Activated CD4-positive, CD25-positive, alpha-beta regulatory T cell (primary cell): ENCODE data around the gene CANT1.
"Not testable (repeated sequence)": the region's sequence is repeated elsewhere in the genome, so short reads cannot be mapped to it uniquely, and the experiment has no call there.

ENCODE experiments used
- DNase-seq, 4 experiments: peaks; one replicate each; lab custom pipeline; 2025; lab: John Stamatoyannopoulos, UW

Gene CANT1

GRCh38 chr17:79043191-79043930, 33.8 kb upstream of the CANT1 start:
- DNase-seq = no peak

DNA sequence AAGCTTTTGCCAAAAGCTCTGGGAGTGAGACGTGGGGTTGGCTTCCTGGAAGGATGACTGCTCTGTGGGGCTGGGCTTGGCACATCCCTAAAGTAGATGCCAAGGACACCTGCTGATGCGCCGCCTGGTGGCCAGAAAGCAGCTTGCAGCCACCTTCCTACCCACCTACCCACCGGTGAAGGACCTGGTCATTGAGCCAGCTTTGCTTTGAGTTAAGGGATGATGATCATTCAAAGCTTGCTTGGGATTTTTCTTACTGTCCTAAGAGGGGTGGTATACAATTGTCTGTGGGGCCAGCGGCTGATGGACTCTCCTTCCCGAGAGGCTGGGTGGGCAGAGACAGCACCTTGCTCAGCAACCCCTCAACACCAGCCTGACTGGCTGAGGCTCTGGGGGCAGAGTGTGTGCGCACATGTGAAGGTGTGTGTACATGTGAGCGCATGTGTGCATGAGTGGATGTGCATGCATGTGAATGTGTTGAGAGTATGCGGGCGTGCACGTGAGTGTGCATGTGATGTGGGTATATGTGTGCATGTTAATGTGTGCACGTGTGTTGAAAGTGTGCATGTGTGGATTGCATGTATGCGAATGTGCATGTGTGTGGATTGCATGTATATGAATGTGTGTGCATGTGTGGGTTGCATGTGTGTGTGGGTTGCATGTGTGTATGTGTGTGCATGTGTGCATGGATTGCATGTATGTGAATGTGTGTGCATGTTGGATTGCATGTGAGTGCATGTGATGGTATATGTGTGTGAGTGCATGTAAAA, 33.0 kb upstream of the CANT1 start:
- DNase-seq = peak; percentile 36 to 55 (median 46)

DNA sequence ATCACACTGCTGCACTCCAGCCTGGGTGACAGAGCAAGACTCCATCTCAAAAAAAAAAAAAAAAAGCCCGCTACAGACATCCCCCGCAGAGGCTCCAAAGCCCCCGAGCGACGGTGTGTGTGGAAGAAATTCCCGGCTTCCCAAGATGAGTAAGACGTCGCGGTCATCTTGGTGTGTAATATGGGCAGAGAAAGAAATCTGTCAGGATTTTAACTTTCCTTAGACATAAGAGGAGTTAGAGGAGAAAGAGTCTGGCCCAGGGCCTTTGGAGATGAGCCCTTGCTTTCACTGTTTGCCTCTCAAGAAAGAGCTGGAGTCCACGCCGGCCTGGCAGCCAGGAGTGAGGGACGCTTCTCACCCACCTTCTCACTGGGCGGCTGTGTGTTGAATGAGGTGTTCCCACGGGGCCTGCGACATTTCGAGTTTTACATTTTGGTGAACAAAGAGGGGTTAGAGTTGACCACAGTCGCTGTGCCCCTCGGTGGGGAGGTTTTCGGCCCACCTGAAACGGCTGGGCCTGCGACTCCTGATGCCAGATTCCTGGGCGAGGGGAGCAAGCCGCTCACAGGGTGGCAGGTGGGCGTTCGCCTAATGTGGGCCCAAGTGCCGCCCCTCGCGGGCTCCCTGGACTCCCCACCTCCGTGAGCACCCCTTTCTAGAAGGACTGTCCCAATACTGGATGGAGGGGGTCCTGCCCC, 32.3 kb upstream of the CANT1 start:
- no peak for DNase-seq

DNA sequence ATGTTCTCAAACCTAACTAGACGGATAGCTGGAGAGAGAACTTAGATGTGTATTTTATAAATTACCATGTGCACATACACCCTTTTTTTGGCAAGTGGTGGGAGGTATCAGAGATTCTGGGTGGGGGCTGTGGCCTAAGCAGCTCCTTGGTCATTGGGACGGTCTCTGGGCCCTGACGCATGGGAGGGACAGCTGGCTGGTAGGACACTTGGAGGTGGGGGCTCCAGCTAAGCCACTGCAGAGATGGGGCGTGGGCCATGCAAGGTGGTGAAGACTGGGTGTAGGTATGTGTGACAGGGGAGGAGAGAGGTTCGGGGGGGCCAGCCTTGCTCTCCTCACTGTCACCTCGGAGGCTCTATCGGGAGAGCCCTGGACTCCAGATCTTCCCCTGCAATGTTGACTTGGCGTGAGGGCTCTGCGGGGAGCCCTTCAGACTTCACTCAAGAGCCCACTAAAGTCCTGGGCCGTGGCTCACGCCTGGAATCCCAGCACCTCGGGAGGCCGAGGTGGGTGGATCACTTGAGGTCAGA, 31.5 kb upstream of the CANT1 start:
- DNase-seq = no peak

DNA sequence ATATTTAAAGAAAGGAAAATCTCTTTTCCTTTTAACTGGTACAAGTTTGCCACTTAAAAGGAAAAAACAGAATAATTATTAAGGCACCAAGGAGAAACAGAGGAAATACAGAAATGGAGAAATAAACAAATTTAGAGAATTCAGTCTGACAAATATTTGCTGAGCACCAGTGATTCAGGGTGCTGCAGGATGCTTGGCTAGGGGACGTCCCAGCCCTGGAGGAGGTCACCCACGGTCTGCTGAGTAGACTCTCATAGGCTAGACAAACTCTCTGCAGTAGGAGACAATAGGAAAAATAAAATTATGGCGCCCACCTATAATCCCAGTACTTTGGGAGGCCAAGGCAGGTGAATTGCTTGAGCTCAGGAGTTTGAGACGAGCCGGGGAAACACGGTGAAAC, 30.3 kb upstream of the CANT1 start:
- DNase-seq = no peak

DNA sequence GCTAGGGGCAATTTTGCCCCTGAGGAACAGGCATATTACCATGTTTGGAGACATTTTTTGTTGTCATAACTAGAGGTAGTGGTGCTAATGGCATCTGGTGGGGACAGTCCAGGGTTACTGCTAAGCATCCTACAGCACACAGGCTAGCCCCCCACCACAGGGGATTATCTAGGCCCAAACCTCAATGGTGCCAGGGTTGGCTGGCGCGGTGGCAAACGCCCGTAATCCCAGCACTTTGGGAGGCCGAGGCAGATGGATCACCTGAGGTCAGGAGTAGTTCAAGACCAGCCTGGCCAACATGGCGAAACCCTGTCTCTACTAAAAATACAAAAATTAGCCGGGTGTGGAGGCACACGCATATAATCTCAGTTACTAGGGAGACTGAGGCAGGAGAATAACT, 29.6 kb upstream of the CANT1 start:
- no peak for DNase-seq

DNA sequence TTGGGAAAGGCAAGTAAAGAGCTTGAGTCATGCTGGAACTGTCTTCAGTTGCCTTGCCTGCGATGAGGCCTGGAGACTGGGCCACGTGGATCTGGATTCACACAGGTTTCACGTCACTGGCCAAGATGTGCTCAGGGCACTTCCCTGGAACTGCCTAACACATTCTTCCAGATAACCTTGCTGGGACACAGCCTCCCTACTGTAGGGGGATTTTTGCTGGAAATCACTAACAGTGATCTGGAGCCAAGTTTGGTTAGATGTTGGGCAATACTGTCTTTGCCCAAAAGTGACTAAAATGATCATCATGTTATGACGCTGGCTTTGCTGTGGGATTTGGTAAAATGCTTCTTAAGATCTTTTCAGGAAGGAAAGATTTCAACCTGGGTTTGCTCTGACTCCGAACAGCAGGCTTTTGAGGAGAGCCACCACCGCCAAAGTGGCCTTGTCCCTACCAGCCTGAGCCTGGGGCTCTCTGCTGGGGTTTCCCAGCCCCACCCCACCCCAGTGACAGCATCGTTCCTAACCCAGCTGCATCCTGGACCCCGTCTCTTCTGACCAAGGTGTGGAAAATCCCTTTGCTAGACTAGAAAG, 29.1 kb upstream of the CANT1 start:
- DNase-seq = no peak

- no peak for DNase-seq
Observed at GRCh38 chr17:79036596-79036995, 27.0 kb upstream of the CANT1 start.

GRCh38 chr17:79036181-79036580, 26.6 kb upstream of the CANT1 start:
- DNase-seq = no peak

DNA sequence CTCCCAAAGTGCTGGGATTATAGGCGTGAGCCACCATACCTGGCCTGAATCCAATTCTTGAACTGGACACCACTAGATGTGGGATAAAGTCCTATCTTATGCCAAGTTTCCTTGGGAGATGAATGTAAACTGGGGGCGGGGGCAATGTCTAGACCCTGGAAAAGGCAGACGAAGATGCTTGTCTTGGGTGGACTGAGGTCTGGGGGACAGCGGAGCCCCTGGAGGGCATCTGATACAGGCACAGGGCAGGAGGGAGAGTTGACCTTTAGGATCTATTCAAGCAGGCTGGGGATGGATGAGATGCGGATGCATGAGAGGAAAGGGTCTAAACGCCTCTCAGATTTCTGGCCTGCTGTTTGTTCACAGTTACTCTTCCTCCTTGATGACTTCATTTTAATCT, 26.1 kb upstream of the CANT1 start:
- DNase-seq = no peak

DNA sequence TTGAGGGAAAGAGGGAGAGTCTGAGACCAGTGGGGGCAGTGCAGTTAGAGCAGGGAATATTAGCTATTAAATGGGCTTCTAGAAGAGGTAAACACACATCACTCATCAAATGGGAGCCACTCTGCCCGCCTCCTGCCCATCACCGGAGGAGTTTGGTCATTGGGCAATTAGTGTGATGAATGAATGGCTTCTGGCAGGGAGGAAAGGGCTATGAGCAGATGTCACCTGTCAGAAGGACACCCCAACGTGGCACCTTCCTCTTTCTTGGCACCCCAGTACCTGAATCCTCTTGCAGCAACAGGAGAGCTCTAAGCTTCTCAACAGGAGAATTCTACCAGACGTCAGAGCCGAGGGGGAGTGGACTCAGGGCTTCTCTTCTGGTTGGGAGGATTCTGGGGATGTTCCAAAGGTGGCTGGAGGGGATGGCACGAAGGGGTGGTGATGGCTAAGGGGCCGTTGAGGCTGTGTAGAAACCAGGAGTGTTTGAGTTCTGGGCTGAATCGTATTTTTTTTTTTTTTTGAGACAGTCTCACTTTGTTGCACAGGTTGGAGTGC, 25.4 kb upstream of the CANT1 start:
- no peak for DNase-seq

DNA sequence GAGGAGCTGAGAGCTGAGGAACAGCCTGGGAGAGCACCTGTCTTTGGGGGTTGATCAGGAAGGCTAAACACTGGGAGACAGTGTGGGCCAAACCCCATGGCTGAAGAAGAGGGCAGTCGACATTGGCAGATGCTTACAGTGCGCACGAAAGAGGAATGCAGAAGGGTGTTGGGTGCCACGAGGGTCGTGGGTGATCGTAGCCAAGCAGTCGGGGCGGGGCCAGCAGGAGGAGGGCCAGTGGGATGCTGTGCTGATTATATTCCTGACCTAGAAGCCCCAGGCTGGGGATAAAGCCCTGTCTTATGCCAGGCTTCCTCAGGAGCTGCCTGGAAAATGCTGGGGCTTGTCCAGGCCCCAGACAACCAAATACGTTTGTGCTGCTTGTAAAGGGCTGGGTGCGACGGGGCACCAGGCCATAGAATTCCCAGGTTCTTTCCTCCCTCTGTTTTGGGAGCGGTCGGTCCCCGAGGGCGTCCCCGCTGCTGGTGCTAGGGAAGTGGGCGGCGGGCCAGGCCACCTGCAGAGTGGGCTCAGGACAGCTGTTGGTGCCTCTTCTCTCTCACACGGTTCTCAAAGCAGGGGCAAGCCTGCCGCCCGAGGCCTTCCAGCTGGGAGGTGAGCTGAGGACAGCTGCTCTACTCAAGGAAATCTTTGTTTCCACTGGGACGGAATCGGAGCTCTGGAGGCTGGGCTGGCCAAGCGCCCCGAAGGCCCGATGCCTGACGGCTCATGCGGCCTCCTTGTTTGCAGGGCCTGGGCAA, 24.4 kb upstream of the CANT1 start:
- DNase-seq = no peak

DNA sequence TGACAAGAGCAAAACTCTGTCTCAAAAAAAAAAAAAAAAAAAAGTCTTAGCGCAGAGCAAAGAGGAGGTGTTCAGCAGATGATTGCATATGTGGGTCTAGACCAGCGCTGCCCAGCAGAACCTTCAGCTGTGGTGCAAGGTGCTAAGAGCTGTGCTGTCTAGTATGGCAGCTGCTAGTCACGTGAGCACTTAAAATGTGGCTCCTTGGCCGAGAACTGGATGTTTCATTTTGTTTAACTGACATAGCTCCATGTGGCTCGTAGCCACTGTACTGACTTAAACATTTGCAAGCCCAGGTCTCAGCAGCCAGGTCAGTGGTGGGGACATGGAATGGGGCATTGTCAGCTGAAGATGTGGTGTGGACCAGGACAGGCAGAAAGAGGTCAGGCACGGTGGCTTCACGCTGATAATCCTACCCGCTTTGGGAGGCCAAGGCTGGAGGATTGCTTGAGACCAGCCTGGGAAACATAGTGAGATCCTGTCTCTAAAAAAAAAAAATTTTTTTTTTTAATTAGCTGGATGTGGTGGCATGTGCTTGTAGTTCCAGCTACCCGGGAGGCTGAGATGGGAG, 23.6 kb upstream of the CANT1 start:
- DNase-seq = no peak

- no peak for DNase-seq
Observed at GRCh38 chr17:79031996-79032875, 22.7 kb upstream of the CANT1 start.

DNA sequence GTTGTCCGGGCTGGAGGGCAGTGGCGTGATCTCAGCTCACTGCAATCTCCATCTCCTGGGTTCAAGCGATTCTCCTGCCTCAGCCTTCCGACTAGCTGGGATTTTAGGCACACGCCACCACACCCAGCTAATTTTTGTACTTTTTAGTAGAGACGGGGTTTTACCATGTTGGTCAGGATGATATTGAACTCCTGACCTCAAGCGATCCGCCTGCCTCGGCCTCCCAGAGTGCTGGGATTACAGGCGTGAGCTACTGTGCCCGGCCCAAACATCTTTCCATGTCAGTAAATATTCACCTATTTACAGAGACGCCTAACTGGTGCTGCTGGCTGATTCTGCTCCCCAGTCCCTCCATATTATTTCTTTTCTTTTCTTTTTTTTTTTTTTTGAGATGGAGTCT, 21.1 kb upstream of the CANT1 start:
- DNase-seq = not testable (repeated sequence)

GRCh38 chr17:79029327-79030009, 19.9 kb upstream of the CANT1 start:
- no peak for DNase-seq

DNA sequence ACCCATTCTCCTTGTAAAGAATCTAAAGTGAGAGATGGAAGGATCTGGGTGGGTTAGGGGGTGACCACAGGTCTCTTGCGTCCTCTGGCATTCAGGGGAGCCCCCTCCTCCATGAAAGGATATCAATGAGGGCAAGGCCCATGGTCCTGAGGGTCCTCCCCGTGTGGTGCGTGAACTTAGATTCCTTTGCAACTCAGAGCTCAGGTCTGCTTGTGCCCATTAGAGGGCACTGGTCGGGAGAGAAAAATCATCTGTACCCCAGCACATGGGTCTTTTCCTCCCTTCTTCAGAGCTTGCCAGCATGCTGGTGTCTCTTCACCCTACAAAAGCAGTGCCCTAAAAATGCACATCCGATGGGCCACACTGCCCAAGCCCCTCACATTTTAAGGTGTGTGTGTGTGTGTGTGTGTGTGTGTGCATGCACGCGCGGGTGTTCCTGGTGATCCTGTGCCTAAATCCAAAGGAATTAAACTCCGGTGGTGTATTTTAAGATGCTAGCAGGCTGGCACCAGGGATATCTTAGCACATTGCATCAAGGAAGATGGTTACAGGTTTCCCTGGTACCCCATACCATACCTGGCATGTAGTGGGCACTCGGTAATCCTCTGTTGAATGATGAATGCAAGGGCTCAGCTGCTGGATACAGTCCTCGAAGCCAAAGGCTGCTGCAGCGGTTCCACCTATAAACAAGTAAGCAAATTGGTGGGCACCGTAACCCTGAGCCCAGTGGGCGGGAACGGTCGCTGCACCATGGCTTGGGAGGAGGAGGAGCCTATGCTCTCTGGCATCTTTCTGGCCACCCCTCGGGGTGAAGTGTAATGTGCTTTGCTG, 19.1 kb upstream of the CANT1 start:
- no peak for DNase-seq

DNA sequence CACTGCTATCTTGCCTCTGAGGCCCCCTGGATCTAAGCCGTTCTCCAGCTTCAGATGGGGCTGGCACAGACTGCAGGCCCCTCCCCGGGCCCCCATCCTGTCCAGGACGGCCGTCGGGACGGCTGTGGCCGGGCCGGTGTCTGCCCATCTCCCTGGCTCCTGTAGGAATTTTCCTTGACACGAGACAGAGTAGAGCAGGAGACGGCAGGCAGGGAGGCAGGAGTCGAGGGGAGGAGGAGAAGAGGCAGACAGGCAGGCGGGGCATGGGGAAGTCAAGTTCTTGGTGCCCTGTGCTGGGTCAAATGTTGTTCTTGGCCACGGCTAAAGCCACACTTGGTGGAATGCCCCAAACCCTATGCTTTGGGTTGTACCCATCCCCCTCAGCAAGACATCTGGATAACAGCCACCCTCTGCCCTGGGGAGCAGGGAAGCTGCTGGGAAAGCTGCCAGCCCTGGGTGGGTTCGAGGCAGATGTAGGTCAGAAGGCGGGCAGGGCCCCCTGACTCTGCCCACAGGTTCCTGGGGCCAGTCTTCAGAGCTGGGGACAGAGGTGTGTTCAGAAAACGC, 18.4 kb upstream of the CANT1 start:
- DNase-seq = no peak
